Loucy (cell line): Measurements from ENCODE around the gene SPAG7.

Source experiments
- EZH2phosphoT487 ChIP-seq: fragments of 200-600 bp; IDR thresholded peaks from 2 replicates; pipeline ENCODE4 v1.6.1; 2018; ENCODE audit warnings: antibody characterized with exemption, mild to moderate bottlenecking, moderate library complexity, borderline replicate concordance
- TF ChIP-seq, protein P1 (sequence below): fragments of 200-600 bp; sonication (generic); conservative IDR thresholded peaks from 2 replicates; pipeline ENCODE4 v1.5.1; 2014; ENCODE audit warnings: mild to moderate bottlenecking, antibody characterized with exemption, low read length

DNA sequence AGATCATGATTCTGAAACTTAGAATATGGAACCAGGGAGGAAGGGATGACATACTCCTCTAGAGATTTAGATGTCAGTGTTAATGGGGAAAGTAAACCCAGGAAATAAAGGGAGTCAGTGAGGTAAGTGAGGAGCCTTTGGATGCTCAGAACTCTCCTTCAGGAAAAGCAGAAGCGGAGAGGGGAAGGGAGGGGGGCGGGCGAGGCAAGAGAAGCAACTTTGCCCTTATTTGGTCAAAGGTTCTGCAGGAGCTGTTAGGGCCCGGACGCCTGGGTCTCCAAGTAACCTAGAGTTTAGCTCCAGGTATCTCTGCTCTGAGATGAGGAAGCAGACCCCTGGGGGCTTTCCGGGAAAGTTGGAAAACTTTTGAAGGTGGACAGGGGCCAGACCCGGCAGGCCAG is 20.6 kb downstream of the SPAG7 start:
- TF ChIP-seq, protein P1, sequence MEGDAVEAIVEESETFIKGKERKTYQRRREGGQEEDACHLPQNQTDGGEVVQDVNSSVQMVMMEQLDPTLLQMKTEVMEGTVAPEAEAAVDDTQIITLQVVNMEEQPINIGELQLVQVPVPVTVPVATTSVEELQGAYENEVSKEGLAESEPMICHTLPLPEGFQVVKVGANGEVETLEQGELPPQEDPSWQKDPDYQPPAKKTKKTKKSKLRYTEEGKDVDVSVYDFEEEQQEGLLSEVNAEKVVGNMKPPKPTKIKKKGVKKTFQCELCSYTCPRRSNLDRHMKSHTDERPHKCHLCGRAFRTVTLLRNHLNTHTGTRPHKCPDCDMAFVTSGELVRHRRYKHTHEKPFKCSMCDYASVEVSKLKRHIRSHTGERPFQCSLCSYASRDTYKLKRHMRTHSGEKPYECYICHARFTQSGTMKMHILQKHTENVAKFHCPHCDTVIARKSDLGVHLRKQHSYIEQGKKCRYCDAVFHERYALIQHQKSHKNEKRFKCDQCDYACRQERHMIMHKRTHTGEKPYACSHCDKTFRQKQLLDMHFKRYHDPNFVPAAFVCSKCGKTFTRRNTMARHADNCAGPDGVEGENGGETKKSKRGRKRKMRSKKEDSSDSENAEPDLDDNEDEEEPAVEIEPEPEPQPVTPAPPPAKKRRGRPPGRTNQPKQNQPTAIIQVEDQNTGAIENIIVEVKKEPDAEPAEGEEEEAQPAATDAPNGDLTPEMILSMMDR = no peak
- no peak for TF ChIP-seq EZH2phosphoT487
